ENCODE results near the gene EXOC1. TPM values are rescaled to one million over a fixed set of nuclear protein-coding genes. Genes with fewer than 3 reads are reported as not detected.

Gene EXOC1
- total and polyA plus RNA-seq, 10 of the 15 experiments (the other 5 are each of a cell fraction or from before 2014, with no cell fraction given) = 11.8 to 36.6 (median 21.1) TPM

- Histone ChIP-seq H4K20me1 (ENCODE audit: control insufficient read depth, insufficient read depth) (no peaks in the 10 kb centered on the region), H3K4me2 (ENCODE audit: control insufficient read depth, insufficient read depth) (no peak overlapping the region), H3K9ac (ENCODE audit: control insufficient read depth, insufficient read depth, low read length) (no peak overlapping the region), H2AFZ (ENCODE audit: control insufficient read depth, low read depth, low read length) (no peak overlapping the region), H3K27ac (ENCODE audit: control insufficient read depth, insufficient read depth) (no peak overlapping the region), H3K27me3 (replicated peaks in 1 of 2; ENCODE audit: control insufficient read depth in 2 of 2, insufficient read depth in 2 of 2, low read length in 1 of 2) (no peaks in the 10 kb centered on the region), H3K9me3 (replicated peaks; ENCODE audit: control insufficient read depth, insufficient read depth, low read length) (no peaks in the 10 kb centered on the region), H3K36me3 (ENCODE audit: control insufficient read depth in 2 of 2, insufficient read depth in 2 of 2, low read length in 1 of 2) (no peaks in the 10 kb centered on the region), H3K4me1 (ENCODE audit: control insufficient read depth, insufficient read depth, low read length) (no peaks in the 10 kb centered on the region), H3K4me3 (no peak overlapping the region), H3K79me2 (ENCODE audit: control insufficient read depth, insufficient read depth, low read length) (no peaks in the 10 kb centered on the region)
- intact Hi-C loops (cut with micrococcal nuclease; ENCODE audit: unreplicated experiment) = no loop called here
- FAIRE-seq (no peak), ATAC-seq (peak; percentile 53; the same call in 1 of the 3 replicates), DNase-seq (ENCODE audit: low read depth, low spot score) (no peak)
- POLR2A ChIA-PET = no interaction called here
- in situ Hi-C loops (cut with MboI) = no loop called here
- CTCF ChIA-PET = no interaction called here
- BruUV-seq (replicated peaks) = no TSS peak
- RAD21 ChIA-PET (ENCODE audit: unreplicated experiment) = interaction anchor here (1.2 kb wide), 1 partner anchor 40 kb away, joined by 3 read pairs; no protein-coding TSS in a partner anchor
- TF ChIP-seq SREBF2 (IDR thresholded peaks at IDR 0.05; ENCODE audit: low read length) (no peak), ZSCAN29 (IDR thresholded peaks at IDR 0.05) (no peak), SMC3 (IDR thresholded peaks at IDR 0.05; ENCODE audit: borderline replicate concordance, low read length) (no peak), RB1 (IDR thresholded peaks at IDR 0.05; ENCODE audit: borderline replicate concordance) (no peak), SP1 (IDR thresholded peaks at IDR 0.05; ENCODE audit: low read depth, low read length) (no peak), HDGF (IDR thresholded peaks at IDR 0.05) (no peak), FOXM1 (IDR thresholded peaks at IDR 0.05; ENCODE audit: low read depth, low read length) (no peak), ELK1 (IDR thresholded peaks at IDR 0.05; ENCODE audit: low read depth, low read length) (no peak), POLR2AphosphoS2 (IDR thresholded peaks at IDR 0.05; ENCODE audit: low read depth, low read length) (no peak), RAD51 (IDR thresholded peaks at IDR 0.05) (no peak), SREBF1 (IDR thresholded peaks at IDR 0.05; ENCODE audit: low read length) (no peak), EGR1 (IDR thresholded peaks at IDR 0.05; ENCODE audit: borderline replicate concordance in 1 of 2, low read depth in 2 of 2, low read length in 2 of 2) (no peak)
- SMC1A ChIA-PET (ENCODE audit: uncharacterized antibody, unreplicated experiment) = interaction anchor here (0.6 kb wide), 1 partner anchor 35 kb away, joined by 3 read pairs; no protein-coding TSS in a partner anchor
Observed at GRCh38 chr4:55907469-55907868, 54.0 kb downstream of the EXOC1 start.

Data from GM12878 (cell line).